GM18502 (cell line): ENCODE measurements around the gene MX1.

Experiments used
- ATAC-seq: cut with Tn5 transposase; IDR thresholded peaks from one replicate; pipeline ENCODE4 v1.9.1; 2021; ENCODE audit warnings: mild to moderate bottlenecking; ENCODE audit not compliant: unreplicated experiment, poor library complexity

Gene MX1

DNA sequence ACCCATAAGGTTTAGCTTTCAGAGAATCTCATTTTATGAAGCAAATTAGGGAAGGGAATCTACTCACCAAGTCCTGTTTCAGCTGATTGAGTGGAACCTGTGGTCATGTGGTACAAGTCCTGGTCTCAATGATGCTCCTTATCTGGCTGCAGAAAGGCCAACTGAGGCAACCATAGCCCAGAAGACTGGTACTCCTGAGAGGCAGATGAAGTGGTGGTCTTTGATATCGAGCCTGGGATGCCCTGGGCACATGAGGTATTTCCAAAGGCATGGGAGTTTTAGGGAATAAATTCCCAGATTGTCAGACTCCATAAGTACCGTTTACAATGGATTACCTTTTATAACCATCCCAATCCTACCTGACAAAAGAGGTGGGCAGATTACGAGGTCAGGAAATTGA lies 3.3 kb downstream of the MX1 start:
- no peak for ATAC-seq

DNA sequence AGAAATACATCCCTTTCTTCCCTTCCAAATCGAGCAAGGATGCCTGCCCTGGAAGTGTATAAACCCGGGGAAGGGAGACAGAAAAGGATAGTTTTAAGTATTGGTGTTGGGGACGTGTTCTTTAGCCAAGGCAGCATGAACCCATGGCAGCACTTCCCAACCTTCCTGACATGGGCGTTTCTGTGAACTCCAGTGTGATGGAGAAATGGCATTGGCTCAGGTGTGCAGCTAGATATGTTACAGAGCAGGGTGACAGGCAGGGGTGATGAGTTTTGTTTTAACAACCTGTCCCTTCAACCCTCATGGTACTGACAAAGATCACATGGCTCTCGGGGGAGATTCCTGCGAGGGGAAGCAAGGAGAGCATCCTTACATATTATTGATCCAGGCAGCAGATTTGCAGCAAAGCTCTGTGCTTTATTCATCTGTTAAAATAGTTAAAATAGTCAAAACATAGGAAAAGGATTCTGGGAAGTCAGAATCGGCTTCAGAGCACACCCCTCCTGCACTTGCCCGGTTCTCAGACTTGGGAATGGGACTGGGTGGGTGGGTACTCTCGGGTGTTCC lies 4.0 kb downstream of the MX1 start:
- ATAC-seq, result no peak

DNA sequence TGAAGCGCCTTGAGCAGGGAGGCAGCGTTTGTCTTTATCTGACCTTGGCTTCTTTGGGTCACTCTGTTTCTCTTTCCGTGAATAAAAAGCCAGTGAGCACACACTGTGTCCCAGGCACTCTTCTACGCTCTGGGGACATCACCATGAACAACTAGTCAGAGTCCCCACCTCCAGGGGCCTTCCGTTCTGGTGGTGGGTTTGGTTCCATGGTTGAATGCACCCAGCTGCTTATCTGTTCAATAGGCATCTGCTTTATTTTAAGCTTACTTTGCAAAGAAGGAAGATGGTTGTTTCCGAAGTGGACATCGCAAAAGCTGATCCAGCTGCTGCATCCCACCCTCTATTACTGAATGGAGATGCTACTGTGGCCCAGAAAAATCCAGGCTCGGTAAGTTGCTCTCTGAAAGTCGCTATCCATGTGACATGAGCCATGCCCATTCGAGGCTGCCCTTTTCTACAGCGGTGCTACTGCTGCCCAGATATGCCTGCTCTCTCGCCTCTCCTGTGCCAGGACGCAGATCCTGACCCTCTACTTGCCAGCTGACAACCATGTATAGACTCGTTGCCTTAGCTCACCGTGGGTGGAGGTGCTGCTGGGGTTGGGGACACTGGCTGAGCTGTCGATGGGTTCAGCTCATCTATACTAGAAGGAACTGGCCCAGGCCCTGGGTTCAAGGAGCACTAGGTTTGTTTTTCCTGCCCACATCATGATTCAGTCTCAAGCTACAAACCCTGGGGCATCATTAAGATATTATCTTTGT lies 5.9 kb downstream of the MX1 start:
- peak; percentile 78 for ATAC-seq

DNA sequence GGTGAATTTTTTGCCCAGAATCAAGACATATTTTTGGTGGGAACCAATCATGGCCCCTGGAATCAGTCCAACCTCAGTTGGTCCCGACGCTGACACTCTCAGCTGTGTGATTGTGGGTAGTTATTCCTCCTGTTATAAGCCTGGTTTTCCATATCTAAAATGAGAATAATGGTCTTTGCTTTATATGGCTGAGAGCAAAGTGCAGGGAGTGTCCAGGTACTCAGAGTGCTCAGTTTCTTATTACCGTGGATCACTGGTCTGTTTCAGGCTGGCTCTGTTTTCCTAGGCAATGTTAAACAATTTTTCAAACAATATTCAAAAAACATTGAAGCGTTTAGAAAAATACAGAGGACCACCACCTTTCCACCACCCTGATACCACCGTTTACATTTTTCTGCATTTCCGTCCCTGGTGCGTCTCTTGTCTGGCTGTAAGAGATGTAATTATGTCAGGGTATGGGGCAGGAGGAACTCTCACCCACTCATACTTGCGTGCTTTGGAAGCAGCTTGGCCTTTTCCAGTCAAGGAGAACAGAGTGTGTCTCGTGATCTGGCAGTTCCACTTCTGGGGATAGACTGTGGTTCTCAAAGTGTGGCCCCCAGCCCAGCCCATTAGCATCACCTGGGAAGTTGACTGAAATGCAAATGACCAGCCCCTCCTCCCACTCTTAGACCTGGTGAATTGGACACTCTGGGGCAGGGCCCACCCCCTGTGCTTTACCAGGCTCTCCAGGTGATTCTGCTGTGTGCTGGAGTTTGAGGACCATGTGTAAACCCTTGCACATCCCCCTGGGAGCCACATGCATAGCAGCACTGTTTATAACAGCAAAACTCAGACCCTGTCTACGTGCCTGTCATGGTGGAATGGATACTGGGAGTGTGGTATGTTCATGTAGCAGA lies 6.8 kb downstream of the MX1 start:
- no peak for ATAC-seq

DNA sequence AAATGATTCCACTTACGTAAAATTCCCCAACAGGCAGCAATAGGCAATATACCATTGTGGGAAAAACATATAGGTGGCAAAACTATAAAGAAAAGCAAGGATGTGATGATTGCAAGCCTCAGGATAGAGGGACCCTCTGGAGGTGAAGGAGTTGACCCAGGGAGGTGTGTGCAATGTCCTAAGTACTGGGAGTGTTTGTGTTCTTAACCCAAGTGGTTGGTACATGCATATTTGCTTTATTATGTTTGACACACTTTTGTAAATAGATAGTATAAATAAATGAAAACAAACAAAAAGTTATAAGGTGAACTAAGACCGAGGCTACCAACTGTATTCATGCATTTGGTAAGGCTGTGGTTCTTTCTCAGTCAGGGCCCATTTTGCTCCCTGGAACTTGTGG lies 7.5 kb downstream of the MX1 start:
- no peak for ATAC-seq

GRCh38 chr21:41435706-41436105 lies 9.7 kb downstream of the MX1 start:
- no peak for ATAC-seq

GRCh38 chr21:41437729-41438128 lies 11.7 kb downstream of the MX1 start:
- no peak for ATAC-seq

GRCh38 chr21:41438425-41439113 lies 12.5 kb downstream of the MX1 start:
- no peak for ATAC-seq

GRCh38 chr21:41439248-41439647 lies 13.2 kb downstream of the MX1 start:
- ATAC-seq, result no peak

GRCh38 chr21:41441546-41441945 lies 15.5 kb downstream of the MX1 start:
- no peak for ATAC-seq

GRCh38 chr21:41442481-41443186 lies 16.6 kb downstream of the MX1 start:
- no peak for ATAC-seq

- no peak for ATAC-seq
These were observed 17.5 kb downstream of the MX1 start for GRCh38 chr21:41443562-41443961.

GRCh38 chr21:41444703-41445464 lies 18.8 kb downstream of the MX1 start:
- no peak for ATAC-seq

DNA sequence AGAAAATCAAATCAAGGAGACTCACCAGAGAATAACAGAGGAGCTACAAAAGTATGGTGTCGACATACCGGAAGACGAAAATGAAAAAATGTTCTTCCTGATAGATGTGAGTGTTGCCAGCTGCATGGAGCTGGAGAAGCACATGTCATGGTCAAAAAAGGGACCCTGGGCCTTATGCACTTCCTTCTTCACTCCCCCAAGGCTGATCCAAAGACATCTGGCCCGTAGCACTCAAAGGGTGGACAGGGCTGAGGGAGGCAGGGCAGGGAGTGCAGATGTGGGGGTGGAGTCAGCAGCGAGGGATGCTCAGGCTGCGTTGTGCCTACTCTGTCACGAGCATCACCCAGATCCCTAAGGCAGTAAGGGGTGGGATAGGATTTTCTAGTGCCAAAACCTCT lies 19.4 kb downstream of the MX1 start:
- ATAC-seq, result no peak

GRCh38 chr21:41446586-41446985 lies 20.5 kb downstream of the MX1 start:
- no peak for ATAC-seq

DNA sequence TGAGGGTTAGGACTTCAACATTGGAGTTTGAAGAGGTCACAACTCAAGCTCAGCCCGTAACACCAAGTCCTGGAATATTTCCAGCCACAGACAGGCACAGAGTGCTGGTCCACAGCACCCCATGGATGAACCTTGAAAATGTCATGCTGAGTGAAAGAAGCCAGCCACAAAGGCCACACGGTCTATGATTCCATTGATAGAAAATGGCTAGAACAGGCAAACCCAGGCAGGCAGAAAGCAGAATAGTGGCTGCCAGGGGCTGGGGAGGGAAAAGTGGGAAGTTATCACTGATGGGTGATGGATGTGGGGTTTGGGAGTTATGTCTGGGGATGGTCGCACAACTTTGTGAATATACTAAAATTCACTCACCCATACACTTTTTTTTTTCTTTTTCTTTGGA lies 21.3 kb downstream of the MX1 start:
- ATAC-seq, result no peak

- no peak for ATAC-seq
These were observed 23.6 kb downstream of the MX1 start for GRCh38 chr21:41449613-41450012.

DNA sequence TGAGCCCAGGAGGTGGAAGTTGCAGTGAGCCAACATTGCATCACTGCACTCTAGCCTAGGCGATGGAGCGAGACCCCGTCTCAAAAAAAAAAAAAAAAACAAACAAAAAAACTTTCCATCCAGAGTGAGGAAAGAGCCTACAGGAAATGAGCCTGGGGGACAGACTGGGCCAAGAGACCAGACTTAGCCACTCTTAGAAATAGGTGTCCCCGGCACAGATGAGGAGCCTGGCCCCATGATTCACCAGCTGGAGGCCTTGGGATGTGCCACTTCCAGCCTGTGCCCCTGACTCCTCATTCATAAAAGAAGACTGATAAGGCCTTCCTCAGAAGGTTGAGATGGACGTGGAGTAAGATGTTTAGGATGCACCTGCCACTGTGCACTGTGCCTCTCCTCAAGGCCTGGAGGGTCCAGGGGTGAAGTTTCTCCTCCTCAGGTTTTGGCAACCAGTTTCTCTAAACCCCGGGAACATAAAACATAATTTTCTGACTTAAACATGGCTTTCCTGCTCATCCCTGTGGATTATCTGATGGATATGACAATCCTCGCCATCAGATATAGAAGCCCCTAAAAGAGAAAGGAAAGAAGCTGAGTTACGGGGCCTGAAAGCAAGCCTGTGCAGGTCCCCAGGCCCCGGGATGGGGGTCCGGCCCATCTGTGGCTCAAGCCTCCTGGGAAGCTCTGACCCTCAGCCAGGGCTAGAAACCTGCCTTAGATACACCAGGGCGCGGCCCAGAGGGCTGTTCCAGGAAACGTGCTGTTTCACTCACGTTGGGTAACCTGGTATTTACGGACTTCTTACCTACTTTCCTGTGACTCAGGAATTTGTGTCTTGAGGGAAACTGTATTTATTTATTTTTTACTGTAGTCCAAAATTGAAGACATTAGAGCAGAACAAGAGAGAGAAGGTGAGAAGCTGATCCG lies 26.0 kb downstream of the MX1 start:
- ATAC-seq, result no peak
